ENCODE measurements around the gene SRXN1.

SRXN1 gene

DNA sequence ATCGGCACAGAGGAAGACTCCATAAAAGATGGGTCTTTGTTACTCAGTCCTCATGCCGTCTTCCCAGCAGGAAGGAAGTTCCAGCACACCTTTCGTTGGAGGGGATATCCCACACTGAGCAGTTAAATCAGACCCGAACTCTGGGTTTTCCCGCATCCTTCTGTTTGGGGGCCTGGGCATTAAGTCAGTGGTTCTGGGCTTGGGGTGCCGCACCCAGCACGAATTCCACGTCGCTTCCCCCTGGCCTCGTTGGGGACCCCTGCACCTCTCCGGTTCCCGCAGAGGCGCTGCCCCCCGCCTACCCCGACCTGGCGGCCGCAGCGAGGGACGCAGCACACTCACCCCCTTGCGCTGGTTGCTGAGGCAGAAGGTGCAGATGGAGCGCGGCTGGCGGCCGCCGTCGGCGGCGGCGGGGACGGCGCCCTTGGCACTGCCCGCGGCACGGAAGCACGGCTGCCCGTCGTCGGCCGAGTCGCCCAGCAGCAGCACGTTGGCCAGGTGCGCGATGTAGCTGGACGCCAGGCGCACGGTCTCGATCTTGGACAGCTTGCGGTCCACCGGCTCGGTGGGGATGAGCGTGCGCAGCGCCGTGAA, 43.5 kb downstream of the SRXN1 start:
- DNase-seq (ENCODE audit: low read depth, low spot score) = no peak

DNA sequence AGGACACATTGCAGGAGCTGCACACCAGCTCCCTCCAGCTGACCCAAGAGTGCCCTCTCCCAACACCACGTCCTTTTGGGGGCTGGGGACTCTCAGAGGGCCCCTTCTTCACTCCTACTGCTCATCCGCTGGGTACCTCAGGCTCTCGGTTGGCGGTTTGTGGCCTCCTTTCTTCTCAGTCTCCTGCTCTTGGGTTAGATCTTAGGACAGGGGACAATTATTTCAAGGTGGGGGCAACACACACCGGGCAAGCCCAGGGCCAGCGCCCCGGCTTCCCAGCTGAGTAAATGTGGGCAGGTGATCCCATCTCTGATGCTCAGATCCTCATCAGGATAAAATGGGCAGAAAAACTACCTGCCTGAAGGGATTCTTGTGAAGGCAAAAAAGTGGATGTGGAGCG, 44.0 kb downstream of the SRXN1 start:
- no peak for DNase-seq (ENCODE audit: low read depth, low spot score)
- H3K27ac ChIP-seq = no peak overlapping the region

More for the DNA sequence above, 43.5 kb downstream of the SRXN1 start:
- no peak overlapping the region for H3K27ac ChIP-seq

DNA sequence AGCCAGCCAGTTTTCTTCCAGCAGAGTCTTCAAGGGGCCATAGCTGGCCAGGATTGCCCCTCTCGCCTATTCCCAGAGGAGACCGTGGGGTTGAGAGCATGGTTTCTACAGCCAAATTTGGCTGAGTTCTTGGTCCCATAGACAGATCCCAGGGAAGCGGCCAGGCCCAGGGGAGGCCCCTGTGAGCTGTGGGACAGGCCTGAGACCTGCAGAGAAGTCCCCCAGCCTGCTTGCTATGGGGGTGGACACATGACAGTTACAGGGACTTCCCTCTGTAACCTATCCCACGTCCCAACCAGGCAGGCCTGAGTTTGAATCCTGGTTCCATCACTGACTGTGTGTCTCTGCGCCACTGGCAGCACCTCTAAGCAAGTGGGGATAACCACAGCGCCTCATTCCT, 45.5 kb downstream of the SRXN1 start:
- DNase-seq (ENCODE audit: low read depth, low spot score) = no peak
- H3K27ac ChIP-seq = no peak overlapping the region

DNA sequence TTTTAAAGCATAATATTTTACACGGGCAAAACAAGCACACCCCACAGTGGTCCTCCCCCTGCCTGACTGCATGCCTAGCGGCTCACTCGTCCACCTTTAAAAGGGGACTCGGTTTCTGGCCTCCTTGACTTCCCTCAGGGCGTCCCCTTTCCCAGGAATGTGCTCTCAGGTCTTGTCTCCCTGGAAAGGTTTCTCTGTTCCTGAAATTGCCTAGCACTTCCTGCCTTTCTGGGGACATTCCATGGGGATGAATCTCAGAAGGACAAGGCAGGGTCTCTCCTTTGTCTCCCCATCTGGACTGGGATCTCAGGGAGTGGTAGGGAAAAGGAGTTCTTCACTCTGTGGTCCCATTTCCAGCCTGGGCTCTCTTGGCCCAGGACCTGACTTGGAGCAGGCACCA, 47.8 kb downstream of the SRXN1 start:
- DNase-seq (ENCODE audit: low read depth, low spot score) = no peak
- no peak overlapping the region for H3K27ac ChIP-seq

DNA sequence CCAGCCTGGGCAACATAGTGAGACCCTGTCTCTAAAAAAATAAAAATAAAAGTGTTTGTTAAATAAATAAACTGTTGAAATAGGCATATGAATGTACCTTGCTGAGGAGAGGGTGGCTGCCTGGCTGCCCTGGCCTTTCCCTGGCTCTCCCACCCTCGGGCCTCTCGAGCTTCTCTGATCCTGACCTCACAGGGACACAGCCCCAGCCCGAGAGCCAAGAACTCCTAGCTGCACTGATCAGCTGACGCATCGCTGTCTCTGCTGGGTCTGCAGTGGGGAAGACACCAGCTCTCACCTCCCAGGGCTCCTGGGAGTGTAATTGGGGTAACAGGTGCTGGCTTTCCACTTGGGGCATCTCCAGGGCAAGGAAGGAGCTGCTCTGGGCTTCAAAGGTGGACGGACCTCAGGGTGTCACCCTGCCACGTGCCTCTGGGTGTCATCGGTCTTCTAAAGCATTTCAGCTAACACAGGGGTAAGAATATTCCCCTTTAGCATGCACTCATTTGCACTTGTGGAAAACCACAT, 49.8 kb downstream of the SRXN1 start:
- H3K27ac ChIP-seq = no peak overlapping the region
- DNase-seq (ENCODE audit: low read depth, low spot score) = no peak

DNA sequence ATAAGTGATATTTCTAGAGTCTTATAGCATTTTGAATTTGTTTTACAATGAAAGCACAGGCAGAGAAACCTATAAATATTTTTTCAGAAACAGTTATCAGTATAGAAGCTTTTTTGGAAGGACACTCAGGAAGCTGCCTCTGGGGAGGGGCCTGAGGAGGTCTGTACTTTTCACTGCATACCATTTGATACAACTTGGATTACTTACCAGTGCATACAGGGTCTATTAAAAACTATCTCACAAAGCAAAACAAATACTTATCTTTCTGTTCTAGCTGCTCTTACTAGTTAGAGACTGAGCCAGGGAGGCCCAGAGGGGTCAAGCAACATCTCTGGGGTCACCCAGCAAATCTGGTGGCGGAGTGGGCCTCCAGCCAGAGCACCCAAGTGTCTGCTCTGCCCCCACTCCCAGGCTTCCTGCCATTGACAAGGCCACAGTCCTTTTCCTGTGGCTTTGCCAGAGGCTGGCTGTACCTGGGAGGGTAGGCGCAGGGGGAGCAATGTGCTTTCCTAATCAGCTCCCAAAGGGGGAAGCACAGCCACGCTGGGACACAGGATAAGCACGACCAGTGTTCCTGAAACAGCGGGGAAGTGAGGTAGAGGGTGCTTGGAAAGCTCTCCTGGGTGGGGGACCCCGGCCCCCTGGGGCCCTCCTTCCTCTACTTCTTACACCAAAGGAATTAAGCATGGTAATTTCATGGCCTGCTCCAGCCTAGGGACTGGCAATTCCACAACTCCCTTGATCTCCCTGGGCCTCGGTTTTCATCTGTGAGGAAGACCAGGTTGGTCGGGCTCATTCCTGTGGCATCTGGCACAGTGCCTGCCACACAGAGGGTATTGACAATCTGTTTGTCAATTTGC, 50.7 kb downstream of the SRXN1 start:
- H3K27ac ChIP-seq = no peak overlapping the region
- no peak for DNase-seq (ENCODE audit: low read depth, low spot score)

DNA sequence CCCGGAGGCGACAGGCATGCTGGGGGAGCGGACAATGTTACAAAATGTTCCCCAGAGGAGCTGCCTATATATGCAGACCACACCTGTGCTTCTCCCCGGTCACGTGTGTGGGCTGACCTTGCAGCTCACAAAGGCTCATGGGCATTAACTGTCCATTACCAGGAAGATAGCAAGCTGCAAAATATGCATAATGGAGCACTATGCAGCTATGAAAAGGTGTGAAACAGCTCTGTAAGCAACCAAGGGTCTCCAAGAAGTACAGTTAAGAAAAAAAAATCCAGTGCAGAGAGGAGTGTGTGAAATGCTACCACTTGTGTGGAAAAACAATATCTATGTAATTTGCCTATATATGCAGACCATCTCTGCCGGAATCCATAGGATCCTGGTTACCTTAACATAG, 52.3 kb downstream of the SRXN1 start:
- H3K27ac ChIP-seq = no peak overlapping the region
- DNase-seq (ENCODE audit: low read depth, low spot score) = no peak

DNA sequence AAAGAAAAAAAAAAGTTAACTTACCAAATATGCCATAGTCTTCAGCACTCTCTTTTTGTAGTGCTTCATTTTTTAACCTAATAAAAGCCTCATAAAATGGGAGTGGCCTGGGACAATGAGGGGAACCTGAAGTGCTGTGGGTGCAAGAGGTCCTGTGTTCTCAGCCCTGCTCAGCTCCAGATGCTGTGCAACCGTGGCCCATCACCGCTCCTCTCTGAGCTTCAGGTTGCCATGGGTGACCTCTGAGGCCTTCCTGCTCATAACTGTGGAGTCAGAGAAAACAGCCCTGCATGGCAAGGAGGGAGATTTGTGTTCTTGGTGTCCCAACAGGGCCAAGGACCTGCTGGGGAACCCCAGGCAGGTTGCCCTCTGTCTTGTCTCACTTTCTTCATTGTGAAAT, 52.9 kb downstream of the SRXN1 start:
- no peak overlapping the region for H3K27ac ChIP-seq
- DNase-seq (ENCODE audit: low read depth, low spot score) = no peak

DNA sequence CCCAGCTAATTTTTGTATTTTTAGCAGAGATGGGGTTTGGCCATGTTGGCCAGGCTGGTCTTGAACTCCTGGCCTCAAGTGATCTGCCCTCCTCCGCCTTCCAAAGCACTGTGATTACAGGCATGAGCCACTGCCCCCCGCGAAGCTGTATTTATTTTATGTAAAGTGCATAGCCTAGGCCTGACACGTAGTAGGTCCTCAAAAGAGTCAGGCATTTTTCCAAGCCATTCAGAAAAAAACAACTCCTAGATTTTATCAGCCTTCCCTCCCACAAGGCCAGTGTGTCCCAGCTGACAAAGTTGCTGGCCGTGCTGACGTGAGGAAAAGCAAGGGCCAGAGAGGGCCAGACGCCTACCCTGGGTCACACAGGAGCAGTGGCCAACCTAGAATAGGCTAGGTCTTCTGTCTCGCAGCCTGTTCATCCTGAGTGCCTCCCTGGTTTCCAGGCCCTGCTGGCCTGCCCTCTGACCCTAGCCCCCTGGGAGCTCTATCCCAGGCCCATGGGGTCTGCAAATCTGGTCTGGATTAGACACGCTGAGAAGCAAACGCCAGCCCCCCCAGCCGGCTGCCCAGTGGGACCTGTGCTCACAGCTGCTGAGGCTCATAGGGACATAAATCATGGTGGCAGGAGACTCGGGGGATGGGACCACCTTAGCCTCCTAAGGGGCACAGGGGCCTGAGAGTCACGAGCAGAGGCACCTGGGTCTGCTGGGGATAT, 54.7 kb downstream of the SRXN1 start:
- no peak overlapping the region for H3K27ac ChIP-seq
- no peak for DNase-seq (ENCODE audit: low read depth, low spot score)

DNA sequence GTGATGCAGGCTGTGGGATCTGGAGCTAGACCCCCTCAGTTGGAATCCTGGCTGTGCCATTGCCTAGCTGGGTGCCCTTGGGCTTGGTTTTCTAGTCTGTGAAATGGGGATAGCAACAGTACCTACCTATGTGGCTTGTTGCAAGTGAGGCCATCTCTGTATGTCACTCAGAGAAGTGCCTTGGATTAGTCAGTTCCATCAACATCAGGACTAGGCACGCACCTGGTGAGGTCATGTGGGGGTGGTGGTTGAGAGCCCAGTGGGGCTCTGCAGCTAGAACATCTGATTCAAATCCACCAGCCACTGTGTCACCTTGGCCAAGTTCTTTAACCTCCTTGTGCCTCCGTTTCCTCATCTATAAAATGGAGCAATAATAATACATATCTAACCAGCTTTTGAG, 55.4 kb downstream of the SRXN1 start:
- no peak overlapping the region for H3K27ac ChIP-seq
- DNase-seq (ENCODE audit: low read depth, low spot score) = no peak

Measured in epithelial cell of prostate (primary cell).